HepG2 (cell line): ENCODE data around the gene CD300C. TPM values are rescaled to one million over a fixed set of nuclear protein-coding genes. Genes with fewer than 3 reads are reported as not detected.

Source experiments
- ATAC-seq: fragments of 200-7000 bp; cut with Tn5 transposase; 3 replicates; pipeline ENCODE4 v1.9.1; 2020; ENCODE audit warnings: mild to moderate bottlenecking, moderate library complexity
- BruUV-seq: library from RNA; stranded (reverse); fragments of 400-500 nt; replicated peaks from 2 replicates; lab custom pipeline; 2021; lab: Mats Ljungman, UMichigan
- CTCF ChIA-PET: fragments of 300-600 bp; formaldehyde crosslinking; extraction: SDS; loops from one replicate; lab custom pipeline; 2021; ENCODE audit warnings: low total read pairs, inconsistent platforms, low intra/inter-chr PET ratio; lab: Yijun Ruan, JAX
- POLR2A ChIA-PET: fragments of 350-600 bp; sonication (Branson Sonifier 250); formaldehyde crosslinking; loops from one replicate; lab custom pipeline; 2020; ENCODE audit warnings: antibody characterized with exemption, inconsistent platforms; lab: Yijun Ruan, JAX
- DNase-seq: peaks from one replicate; pipeline ENCODE4 v3.0.0-alpha.2; 2015; ENCODE audit warnings: low spot score
- FAIRE-seq: peaks from 3 replicates; lab custom pipeline; 2011; peaks lifted over from hg19 to GRCh38; lab: Jason Lieb, UNC
- H2AFZ ChIP-seq: one replicate; pipeline ENCODE4 v1.6.1; 2011; ENCODE audit warnings: low read length, inconsistent platforms
- H3K27ac ChIP-seq: fragments of 300-600 bp; 3 replicates; pipeline ENCODE4 v1.8.0; 2011; ENCODE audit warnings: mixed run types, mild to moderate bottlenecking, mixed read lengths, low read length, inconsistent platforms; ENCODE audit not compliant: insufficient read depth; ENCODE audit errors: extremely low read length
- H3K27me3 ChIP-seq, 2 experiments: fragments of 200-600 bp in 1 of 2; 2 replicates in 1 of 2; 3 replicates in 1 of 2; pipeline versions ENCODE4 v1.6.0 to v1.8.0; 2011; ENCODE audit warnings: low read length in 2 of 2, mild to moderate bottlenecking in 2 of 2, moderate library complexity in 2 of 2, inconsistent platforms in 1 of 2; ENCODE audit not compliant: insufficient read depth in 2 of 2, control insufficient read depth in 1 of 2
- H3K36me3 ChIP-seq, 2 experiments: fragments of 200-600 bp in 1 of 2; replicated peaks in 1 of 2; 2 replicates in 1 of 2; 3 replicates in 1 of 2; pipeline versions ENCODE4 v1.5.1 to v1.8.0; 2011; ENCODE audit warnings: low read length in 2 of 2, inconsistent platforms in 1 of 2; ENCODE audit not compliant: insufficient read depth in 2 of 2, control insufficient read depth in 1 of 2
- H3K4me1 ChIP-seq: 2 replicates; pipeline ENCODE4 v1.5.1; 2012; ENCODE audit warnings: low read length, inconsistent platforms; ENCODE audit not compliant: insufficient read depth
- H3K4me2 ChIP-seq: 2 replicates; pipeline ENCODE4 v1.6.0; 2011; ENCODE audit warnings: low read depth, low read length, inconsistent platforms
- H3K4me3 ChIP-seq, 3 experiments: fragments of 200-600 bp in 1 of 3; sonication (generic), shearing (Covaris generic) in 1 of 3; replicated peaks in 1 of 3; 2 replicates each; pipeline ENCODE4 v1.5.1; 2011 to 2016; ENCODE audit warnings: low read length in 3 of 3, inconsistent platforms in 2 of 3, low read depth in 2 of 3, mild to moderate bottlenecking in 2 of 3, control low read depth in 1 of 3, mixed read lengths in 1 of 3; ENCODE audit not compliant: insufficient read depth in 1 of 3
- H3K79me2 ChIP-seq: one replicate; pipeline ENCODE4 v1.6.1; 2011; ENCODE audit warnings: low read length, inconsistent platforms; ENCODE audit not compliant: insufficient read depth
- H3K9ac ChIP-seq: 2 replicates; pipeline ENCODE4 v1.6.0; 2011; ENCODE audit warnings: mild to moderate bottlenecking, low read depth, low read length, inconsistent platforms; ENCODE audit not compliant: insufficient read depth
- H3K9me3 ChIP-seq: 2 replicates; pipeline ENCODE4 v1.5.1; 2012; ENCODE audit warnings: mild to moderate bottlenecking, low read length
- H4K20me1 ChIP-seq: 2 replicates; pipeline ENCODE4 v1.6.0; 2011; ENCODE audit warnings: inconsistent platforms, mild to moderate bottlenecking, low read length, moderate library complexity; ENCODE audit not compliant: insufficient read depth
- BHLHE40 ChIP-seq: IDR thresholded peaks from 2 replicates; pipeline ENCODE4 v1.6.1; 2011; ENCODE audit warnings: low read length, improper control_type of control experiment
- BRCA1 ChIP-seq: sonication (generic); formaldehyde crosslinking; IDR thresholded peaks from 2 replicates; pipeline ENCODE4 v1.4.0; 2020; ENCODE audit warnings: missing genetic modification reagents
- CREB1 ChIP-seq, 2 experiments: fragments of 450-650 bp in 1 of 2; IDR thresholded peaks; 2 replicates each; pipeline ENCODE4 v1.6.1; 2016 to 2017; ENCODE audit warnings: control low read depth in 1 of 2, mild to moderate bottlenecking in 1 of 2, missing compliant biosample characterization in 1 of 2, missing genetic modification characterization in 1 of 2
- WGBS: methylation state at CpG from one replicate; pipeline ENCODE4 v1.1.6; 2017; ENCODE audit warnings: low lambda C conversion rate; 5-methylcytosine and 5-hydroxymethylcytosine counted together
- in situ Hi-C: cut with HindIII; loops from 2 replicates; pipeline ENCODE4 v1.10.0; 2017; ENCODE audit warnings: low pct_unique_long_range_greater_than_20kb; ENCODE audit not compliant: extremely low pct_ligation_motif_present
- intact Hi-C: fragments of 100-400 bp; cut with micrococcal nuclease; formaldehyde crosslinking; loops from one replicate; pipeline ENCODE4 v1.10.0; 2022; ENCODE audit not compliant: unreplicated experiment
- polyA plus RNA-seq, 8 experiments: library from polyadenylated mRNA; depleted of rRNA in 3 of 8; stranded (reverse) in 7 of 8; unstranded in 1 of 8; fragments of >200 nt; fragmentation: Illumina TruSeq in 4 of 8; extraction: Trizol in 4 of 8; gene quantifications; 2 replicates each; pipeline versions ENCODE4 v1.2.1 to v1.2.3, GENCODE V29; 2011 to 2016; ENCODE audit warnings: low read depth in 4 of 8, missing spikeins in 1 of 8, mixed read lengths in 1 of 8; ENCODE audit not compliant: insufficient read depth in 1 of 8
- total RNA-seq, 5 experiments: library from RNA; depleted of rRNA; stranded (reverse); fragments of >200 nt; fragmentation: Illumina TruSeq; extraction: Trizol; gene quantifications; 2 replicates each; pipeline ENCODE4 v1.2.3, GENCODE V29; 2016; ENCODE audit warnings: low read depth in 1 of 5

Gene CD300C
- total and polyA plus RNA-seq, 2 of the 13 experiments (the other 11 are each of a cell fraction or from before 2014, with no cell fraction given), result not detected

DNA sequence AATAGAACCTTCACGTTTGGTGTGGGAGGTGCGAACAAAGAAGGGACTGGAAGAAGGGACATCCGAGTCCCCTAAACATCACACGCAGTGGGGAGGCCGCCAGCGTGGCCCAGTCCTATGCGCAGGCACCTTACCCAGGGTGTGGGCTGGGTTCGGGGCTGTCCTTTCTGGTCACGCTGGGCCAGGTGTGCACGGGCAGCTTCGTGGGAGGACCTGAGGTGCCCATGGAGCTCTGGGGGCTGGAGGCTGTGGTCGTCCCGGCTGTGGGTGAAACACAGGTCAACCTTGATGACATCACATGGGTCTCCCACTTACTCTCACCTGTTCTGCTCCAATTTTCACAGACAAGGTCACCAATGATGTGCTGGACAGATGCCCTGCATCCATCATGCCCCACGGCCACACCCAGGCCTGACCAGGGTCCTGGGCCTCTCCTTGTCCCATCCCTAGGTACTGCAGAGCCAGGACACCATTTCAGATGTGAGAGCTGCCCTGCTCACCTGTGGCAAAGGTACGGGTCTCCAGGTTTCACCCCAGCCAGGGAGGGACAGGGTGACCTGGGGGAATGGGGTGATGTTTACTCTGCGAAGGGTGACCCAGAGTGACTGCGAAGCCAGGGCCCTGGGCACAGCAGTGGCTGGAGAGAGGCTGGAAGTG is 3.1 kb downstream of the CD300C start:
- POLR2A ChIA-PET, result no interaction called here
- no TSS peak for BruUV-seq
- Histone ChIP-seq H3K36me3 (no peaks in the 10 kb centered on the region), H3K9ac (no peak overlapping the region), H3K4me1 (no peaks in the 10 kb centered on the region), H3K27ac (no peak overlapping the region), H2AFZ (no peak overlapping the region), H3K4me3 (no peak overlapping the region), H4K20me1 (no peaks in the 10 kb centered on the region)
- DNase-seq, result no peak
- in situ Hi-C loops, result no loop called here
- WGBS, result 5% methylated on average over 9 of the region's 17 CpGs
- TF ChIP-seq CREB1 (IDR thresholded peaks at IDR 0.05) (peak; percentile 58; the same call in 1 of the 2 replicates), CREB1 (CRISPR knock-in tag; IDR thresholded peaks at IDR 0.05) (no peak), BRCA1 (CRISPR knock-in tag) (no peak)
- TF ChIP-seq, all 625 proteins: peak for 1
- CTCF ChIA-PET, result no interaction called here
- Histone ChIP-seq H3K79me2 (no peaks in the 10 kb centered on the region), H3K27me3 (peaks cover 33 to 97% of the 10 kb centered on the region in 2 experiments), H3K9me3 (no peaks in the 10 kb centered on the region), H3K4me2 (no peak overlapping the region)
- ATAC-seq, result no peak
- no peak for FAIRE-seq
- intact Hi-C loops, result no loop called here

DNA sequence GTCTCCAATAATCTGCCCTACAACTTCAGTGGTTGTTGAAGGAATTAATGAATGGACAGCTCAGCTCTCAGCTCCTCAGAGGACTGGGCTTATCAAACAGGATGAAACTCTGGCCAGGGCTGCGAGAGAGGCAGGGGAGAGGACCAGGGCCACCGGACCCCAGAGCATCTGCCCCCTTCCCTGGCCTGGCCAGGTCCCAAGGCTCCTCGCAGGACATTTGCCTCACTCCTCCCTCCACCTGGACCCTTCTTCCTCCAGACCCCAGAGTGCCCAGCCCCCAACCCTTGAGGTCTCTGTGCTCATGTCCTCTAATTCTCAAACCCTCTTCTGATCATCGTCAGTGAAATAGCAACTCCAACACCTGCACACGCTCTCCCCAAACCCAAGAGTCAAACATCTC is 3.7 kb downstream of the CD300C start:
- Histone ChIP-seq H3K27me3 (peaks cover 33 to 95% of the 10 kb centered on the region in 2 experiments), H3K9ac (no peak overlapping the region), H3K4me1 (no peaks in the 10 kb centered on the region), H3K9me3 (no peaks in the 10 kb centered on the region), H3K27ac (no peak overlapping the region), H3K79me2 (no peaks in the 10 kb centered on the region), H3K36me3 (no peaks in the 10 kb centered on the region), H3K4me2 (no peak overlapping the region), H3K4me3 (no peak overlapping the region), H2AFZ (no peak overlapping the region), H4K20me1 (no peaks in the 10 kb centered on the region)
- ChIA-PET POLR2A (no interaction called here), CTCF (no interaction called here)
- 3% methylated on average over 5 of the region's 5 CpGs for WGBS
- intact Hi-C loops, result no loop called here
- no peak for TF ChIP-seq BHLHE40
- no TSS peak for BruUV-seq
- FAIRE-seq (no peak), DNase-seq (no peak), ATAC-seq (no peak)
- in situ Hi-C loops, result no loop called here
